ENCODE data around the gene ATP2B2.

- TF ChIP-seq, protein P1, sequence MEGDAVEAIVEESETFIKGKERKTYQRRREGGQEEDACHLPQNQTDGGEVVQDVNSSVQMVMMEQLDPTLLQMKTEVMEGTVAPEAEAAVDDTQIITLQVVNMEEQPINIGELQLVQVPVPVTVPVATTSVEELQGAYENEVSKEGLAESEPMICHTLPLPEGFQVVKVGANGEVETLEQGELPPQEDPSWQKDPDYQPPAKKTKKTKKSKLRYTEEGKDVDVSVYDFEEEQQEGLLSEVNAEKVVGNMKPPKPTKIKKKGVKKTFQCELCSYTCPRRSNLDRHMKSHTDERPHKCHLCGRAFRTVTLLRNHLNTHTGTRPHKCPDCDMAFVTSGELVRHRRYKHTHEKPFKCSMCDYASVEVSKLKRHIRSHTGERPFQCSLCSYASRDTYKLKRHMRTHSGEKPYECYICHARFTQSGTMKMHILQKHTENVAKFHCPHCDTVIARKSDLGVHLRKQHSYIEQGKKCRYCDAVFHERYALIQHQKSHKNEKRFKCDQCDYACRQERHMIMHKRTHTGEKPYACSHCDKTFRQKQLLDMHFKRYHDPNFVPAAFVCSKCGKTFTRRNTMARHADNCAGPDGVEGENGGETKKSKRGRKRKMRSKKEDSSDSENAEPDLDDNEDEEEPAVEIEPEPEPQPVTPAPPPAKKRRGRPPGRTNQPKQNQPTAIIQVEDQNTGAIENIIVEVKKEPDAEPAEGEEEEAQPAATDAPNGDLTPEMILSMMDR (IDR thresholded peaks at IDR 0.05), result no peak
- TF ChIP-seq POLR2A (IDR thresholded peaks at IDR 0.05) (no peak), POLR2AphosphoS5 (IDR thresholded peaks at IDR 0.05) (no peak)
Observed at GRCh38 chr3:10407361-10407760, 98.0 kb downstream of the ATP2B2 start.

Measured in transverse colon (tissue), 4 donors.